Breast epithelium (tissue), 3 donors: ENCODE results near the gene EEF2KMT.

Experiments
- CTCF ChIP-seq, 3 donors: fragments of 450-650 bp; IDR thresholded peaks; one replicate each; pipeline ENCODE4 v1.5.1; 2016 to 2017; ENCODE audit warnings: antibody characterized with exemption in 3 of 3, mild to moderate bottlenecking in 3 of 3, moderate library complexity in 3 of 3
- POLR2A ChIP-seq: fragments of 450-650 bp; IDR thresholded peaks from one replicate; pipeline ENCODE4 v1.6.1; 2016; ENCODE audit warnings: antibody characterized with exemption, mild to moderate bottlenecking, moderate library complexity
- POLR2AphosphoS5 ChIP-seq, 3 donors: sonication (generic); formaldehyde crosslinking; IDR thresholded peaks; one replicate each; pipeline ENCODE4 v1.6.1; 2017; ENCODE audit warnings: antibody characterized with exemption in 3 of 3

DNA sequence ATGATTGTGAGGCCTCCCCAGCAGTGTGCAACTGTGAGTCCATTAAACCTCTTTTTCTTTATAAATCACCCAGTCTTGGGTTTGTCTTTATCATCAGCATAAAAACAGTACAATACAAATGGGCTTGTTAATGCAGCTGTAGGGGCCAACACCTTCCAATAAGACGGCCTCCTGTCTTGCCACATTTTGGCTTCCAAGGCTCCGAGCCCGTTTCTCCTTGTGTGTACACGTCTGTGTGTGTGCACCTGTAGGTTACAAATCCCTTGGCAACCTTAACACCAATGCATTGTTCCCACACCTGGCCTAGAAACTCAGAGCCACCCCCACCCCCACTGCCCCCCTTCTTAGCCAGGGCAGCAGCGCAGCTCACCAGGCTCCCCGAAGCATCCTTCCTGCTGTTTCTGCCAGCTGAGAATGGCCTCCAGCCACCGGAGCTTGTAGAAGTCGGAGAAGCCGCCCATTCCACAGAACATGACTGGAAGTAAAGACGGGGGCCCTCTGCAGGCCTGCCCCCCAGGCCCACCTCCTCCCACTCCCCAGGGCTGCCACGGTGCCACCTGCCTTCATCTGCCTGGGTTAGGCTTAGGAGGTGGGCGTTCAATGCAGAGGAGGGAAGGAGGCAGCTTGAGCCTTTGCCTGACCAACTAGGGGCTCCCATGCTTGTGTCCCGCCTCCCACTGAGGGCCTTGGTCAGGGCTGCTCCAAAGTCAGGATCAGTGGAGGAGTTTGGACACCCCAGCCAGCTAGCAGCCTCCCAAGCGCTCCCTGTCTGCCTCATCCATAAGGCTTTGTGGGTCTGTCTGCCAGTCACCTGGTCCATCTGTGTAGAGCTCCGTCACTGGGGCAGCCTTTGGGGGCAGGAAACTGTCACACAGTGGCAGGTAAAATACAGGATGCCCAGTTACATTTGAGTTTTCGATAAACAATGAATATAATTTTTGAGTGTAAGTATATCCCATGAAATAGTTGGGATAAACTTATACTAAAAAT lies 42.4 kb downstream of the EEF2KMT start:
- no peak for TF ChIP-seq CTCF (IDR thresholded peaks at IDR 0.05)
- TF ChIP-seq POLR2AphosphoS5 (IDR thresholded peaks at IDR 0.05) = no peak
- TF ChIP-seq POLR2A = no peak
